ENCODE measurements around the gene OSBPL2. TPM values are rescaled to one million over a fixed set of nuclear protein-coding genes. Genes with fewer than 3 reads are reported as not detected.

Gene OSBPL2
- total RNA-seq, 2 donors from 2014 or later, result 40.1 to 41.2 TPM

- no peak for DNase-seq
- intact Hi-C loops (cut with DNase I), result no loop called here
- no peak for ATAC-seq
Observed at GRCh38 chr20:62268228-62268900, 30.0 kb downstream of the OSBPL2 start.

DNA sequence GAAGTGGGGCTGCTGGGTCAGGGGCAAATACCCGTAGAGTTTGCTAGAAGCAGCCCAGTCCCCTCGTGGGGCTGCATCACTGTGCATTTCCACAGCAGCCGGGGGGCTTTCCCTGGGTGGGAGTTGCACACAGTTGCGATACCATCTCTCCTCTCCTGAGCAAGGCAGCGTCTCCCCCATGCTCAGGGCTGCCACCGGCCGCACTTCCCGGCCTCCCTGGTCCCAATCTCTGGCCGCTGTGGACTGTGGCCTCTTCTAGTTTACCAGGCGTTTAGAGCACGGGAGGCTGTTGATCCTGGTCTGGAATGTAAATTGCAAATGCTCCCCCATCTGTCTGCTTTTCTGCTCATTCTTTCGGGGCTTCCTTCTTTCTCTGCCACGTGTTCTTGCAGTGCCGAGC is 31.1 kb downstream of the OSBPL2 start:
- ATAC-seq, result no peak

DNA sequence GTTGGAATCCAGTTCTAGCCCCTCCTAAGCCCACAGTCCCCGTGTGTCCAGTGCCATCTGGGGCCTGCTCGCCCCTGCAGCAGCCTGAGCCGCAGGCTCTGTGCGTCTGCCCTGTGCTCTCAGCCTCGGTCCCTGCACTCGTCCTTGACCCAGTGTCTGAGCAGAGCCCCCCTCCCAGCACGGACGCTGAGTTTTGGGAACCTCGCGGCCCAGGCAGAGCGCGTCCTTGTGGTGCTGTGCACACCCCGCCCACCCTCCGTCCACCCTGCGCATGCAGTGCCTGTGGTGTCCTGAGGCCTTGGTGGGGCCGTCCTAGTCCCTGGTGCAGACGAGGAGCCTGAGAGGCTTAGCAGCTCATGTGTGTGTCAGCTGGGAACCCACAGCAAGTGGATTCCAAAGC is 31.6 kb downstream of the OSBPL2 start:
- ATAC-seq, result no peak
- no peak for DNase-seq
- intact Hi-C loops (cut with DNase I), result no loop called here

More for the DNA sequence above, 31.1 kb downstream of the OSBPL2 start:
- no peak for DNase-seq
- intact Hi-C loops (cut with DNase I), result no loop called here

GRCh38 chr20:62272200-62272599 is 33.9 kb downstream of the OSBPL2 start:
- ATAC-seq, result no peak
- DNase-seq, result no peak
- intact Hi-C loops (cut with DNase I), result no loop called here

- no peak for DNase-seq
- intact Hi-C loops (cut with DNase I), result no loop called here
- no peak for ATAC-seq
Observed at GRCh38 chr20:62273416-62273815, 35.1 kb downstream of the OSBPL2 start.

DNA sequence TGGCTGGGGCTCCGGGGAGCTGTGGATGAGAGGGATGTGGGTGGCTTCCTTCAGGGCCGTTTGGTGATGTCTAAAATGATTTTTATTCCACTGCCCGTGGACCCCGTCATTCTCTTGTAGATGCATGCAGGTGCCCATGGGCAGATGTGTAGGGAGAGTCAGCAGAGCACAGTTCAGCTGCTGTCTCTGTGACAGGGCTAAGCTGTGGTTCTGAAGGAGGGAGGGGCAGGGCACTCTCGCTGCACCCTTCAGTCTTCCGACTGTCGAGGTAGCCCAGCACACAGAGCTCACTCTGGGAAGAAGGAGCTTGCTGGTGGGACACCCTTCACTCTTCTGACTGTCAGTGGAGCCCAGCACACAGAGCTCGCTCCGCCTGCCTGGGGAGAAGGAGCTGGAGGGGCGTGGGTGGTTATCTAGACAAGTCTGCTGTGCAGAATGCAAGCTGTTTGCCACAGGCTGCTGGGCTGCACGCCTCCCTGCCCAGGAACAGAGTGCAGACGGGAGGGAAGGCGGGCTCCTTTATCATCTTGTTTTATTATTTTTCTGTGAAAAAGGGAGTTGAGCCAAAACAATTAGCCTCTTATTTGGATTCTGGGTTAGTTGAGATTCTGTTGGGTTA is 36.1 kb downstream of the OSBPL2 start:
- intact Hi-C loops (cut with DNase I), result no loop called here
- ATAC-seq, result peak in 1 of 2 donors; percentile 81
- DNase-seq, result no peak

GRCh38 chr20:62275219-62275618 is 36.9 kb downstream of the OSBPL2 start:
- ATAC-seq, result no peak
- no peak for DNase-seq
- intact Hi-C loops (cut with DNase I), result no loop called here

GRCh38 chr20:62276439-62276838 is 38.1 kb downstream of the OSBPL2 start:
- intact Hi-C loops (cut with DNase I), result no loop called here
- DNase-seq (no peak), ATAC-seq (peak; percentile 34 to 43)

GRCh38 chr20:62277253-62277652 is 38.9 kb downstream of the OSBPL2 start:
- intact Hi-C loops (cut with DNase I), result no loop called here
- ATAC-seq (peak; percentile 19 to 72), DNase-seq (no peak)

GRCh38 chr20:62280303-62280702 is 42.0 kb downstream of the OSBPL2 start:
- no peak for DNase-seq
- intact Hi-C loops (cut with DNase I), result no loop called here
- no peak for ATAC-seq

DNA sequence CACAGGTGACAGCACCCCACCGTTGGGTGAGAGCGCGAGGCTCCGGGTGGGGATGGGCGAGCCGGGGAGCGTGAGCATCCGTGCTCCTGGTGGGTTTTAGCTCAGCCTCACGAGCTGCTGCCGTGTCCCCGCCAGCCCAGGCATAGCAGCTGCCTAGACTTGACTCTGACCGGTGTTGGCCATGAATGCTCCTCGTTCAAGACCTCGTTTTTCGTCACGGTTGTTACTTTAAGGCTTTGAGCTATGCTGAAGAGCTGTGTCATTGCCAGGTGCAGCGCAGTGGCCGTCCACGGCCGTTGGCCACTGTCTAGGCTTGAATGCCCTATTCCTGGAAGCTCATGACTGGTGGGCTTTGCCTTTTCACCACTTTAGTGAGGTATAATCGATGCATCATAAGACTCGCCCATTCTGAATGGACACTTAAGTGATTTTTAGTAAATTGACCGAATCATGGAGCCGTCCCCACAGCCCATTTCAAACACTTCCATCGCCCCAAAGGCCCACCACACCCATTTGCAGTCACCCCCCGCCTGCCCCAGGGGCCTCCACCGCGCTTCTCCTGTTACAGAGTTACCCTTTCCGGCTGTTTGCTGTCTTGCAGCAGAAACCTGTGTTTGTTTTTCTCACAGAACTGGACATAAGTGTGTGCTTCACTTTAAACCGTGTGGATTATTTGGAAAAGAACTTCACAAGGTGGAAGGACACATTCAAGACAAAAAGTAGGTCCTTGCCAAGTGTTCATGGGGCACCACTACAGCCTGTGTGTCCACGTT is 43.0 kb downstream of the OSBPL2 start:
- intact Hi-C loops (cut with DNase I), result no loop called here
- no peak for DNase-seq
- no peak for ATAC-seq

DNA sequence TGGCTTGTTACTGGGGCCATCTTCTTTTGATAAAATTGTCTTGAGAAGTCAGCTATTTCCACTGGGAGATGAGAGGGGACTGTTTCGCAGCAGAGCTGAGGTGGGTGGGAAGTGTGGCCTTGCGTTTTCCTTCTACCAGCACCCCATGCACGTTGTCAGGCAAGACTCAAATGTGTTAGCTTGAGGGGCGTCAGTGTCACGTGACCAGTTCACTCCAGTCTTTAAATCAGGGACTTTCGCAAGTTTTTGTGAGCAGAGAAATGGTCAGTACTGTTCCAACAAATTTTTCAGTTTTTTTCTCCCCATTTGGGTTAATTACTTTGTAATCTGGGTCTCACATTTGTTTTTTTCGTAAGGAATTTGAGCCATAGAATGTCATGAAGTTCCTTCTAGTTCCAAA is 43.8 kb downstream of the OSBPL2 start:
- no peak for ATAC-seq
- DNase-seq, result no peak
- intact Hi-C loops (cut with DNase I), result no loop called here

GRCh38 chr20:62282877-62283503 is 44.7 kb downstream of the OSBPL2 start:
- ATAC-seq, result peak; percentile 70 to 75
- intact Hi-C loops (cut with DNase I), result no loop called here
- peak; percentile 72 for DNase-seq

GRCh38 chr20:62284448-62284847 is 46.1 kb downstream of the OSBPL2 start:
- no peak for ATAC-seq
- intact Hi-C loops (cut with DNase I), result no loop called here
- DNase-seq, result no peak

DNA sequence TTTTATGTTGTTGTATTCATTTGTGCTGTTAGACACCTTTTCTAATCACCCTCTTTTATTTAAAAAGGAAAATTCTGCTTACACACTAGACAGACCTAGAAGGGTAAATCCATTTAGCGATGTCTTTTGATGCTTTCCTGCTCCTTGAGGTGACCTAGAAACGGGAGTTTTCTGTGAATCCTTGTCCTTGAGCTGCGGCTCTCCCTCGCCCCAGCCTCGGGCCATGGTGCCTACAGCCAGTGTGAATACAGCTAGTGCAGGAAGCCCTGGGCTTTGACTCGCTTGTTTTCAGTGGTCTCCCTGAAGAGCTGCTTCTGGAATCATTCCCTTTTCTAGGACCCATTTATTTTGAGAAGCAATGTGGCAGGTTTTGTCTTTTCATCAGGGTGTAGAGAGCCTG is 46.8 kb downstream of the OSBPL2 start:
- no peak for ATAC-seq
- intact Hi-C loops (cut with DNase I), result no loop called here
- no peak for DNase-seq

- DNase-seq (peak; percentile 82), ATAC-seq (peak; percentile 6 to 25)
- intact Hi-C loops (cut with DNase I), result no loop called here
Observed at GRCh38 chr20:62285722-62286121, 47.4 kb downstream of the OSBPL2 start.

GRCh38 chr20:62286493-62287064 is 48.3 kb downstream of the OSBPL2 start:
- intact Hi-C loops (cut with DNase I), result no loop called here
- peak; percentile 62 for DNase-seq
- peak; percentile 54 to 57 for ATAC-seq

DNA sequence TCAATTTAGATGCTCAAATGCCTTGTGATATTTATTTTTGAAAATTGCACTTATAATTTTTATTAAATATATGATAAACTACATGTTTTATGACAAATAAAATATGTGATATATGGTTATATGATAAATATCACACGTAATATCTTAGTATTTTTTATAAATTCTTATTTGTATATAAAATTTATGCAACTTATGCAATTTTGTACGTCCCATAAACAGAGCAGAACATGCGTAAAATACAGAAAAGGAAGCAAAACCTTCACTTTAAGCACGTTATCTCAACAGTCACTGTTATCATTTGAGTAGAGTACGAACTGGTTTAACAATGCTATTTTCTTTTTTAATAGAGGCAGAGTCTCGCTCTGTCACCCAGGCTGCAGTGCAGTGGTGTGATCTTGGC is 48.8 kb downstream of the OSBPL2 start:
- intact Hi-C loops (cut with DNase I), result no loop called here
- no peak for ATAC-seq
- DNase-seq, result no peak

DNA sequence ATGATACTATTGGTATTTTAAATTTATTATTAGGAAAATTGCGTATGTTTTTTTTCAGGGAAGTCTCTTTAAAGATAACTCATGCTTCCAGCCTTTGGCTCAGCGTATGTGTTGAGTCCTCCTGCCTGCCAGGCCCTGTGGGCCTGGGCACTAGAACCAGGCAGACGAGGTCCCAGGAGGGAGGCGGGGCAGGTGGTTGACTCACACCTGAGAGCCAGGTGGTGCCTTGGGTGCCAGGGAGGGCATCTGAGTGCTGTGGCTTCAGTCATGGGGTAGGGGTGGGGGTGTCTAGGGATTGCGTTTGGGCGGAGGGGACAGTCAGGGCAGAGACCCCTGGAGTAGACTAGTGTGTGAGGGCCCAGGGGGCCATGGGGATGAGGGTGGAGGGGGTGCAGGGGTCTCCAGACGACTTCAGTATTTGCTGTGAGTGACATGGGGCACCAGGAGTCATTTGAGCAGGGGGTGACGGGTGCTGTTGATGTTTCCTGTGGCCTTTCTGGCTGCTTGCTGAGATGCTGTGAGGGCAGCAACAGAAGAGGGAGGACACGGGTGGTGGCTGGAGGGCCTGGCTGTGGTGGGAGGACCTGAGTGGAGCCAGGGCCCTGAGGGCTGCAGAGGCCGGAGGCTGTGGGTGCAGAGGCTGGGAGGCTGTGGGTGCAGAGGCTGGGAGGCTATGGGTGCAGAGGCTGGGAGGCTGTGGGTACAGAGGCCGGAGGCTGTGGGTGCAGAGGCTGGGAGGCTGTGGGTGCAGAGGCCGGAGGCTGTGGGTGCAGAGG is 49.6 kb downstream of the OSBPL2 start:
- intact Hi-C loops (cut with DNase I), result no loop called here
- DNase-seq (no peak), ATAC-seq (no peak)

All from left cardiac atrium (tissue), 4 donors.